Activated CD4-positive, alpha-beta memory T cell treated with anti-CD3 and anti-CD28 coated beads, Interleukin-2, amount 10 ng/mL, durations not matched to agents 7 days and 5 days (primary cell): ENCODE results near the gene ROCK2. TPM values are rescaled to one million over a fixed set of nuclear protein-coding genes. Genes with fewer than 3 reads are reported as not detected.
"Not testable (repeated sequence)": the region's sequence is repeated elsewhere in the genome, so short reads cannot be mapped to it uniquely, and the experiment has no call there.

Experiments
- CTCF ChIA-PET: fragments of 350-600 bp; sonication (Branson Sonifier 250); formaldehyde crosslinking; loops from one replicate; lab custom pipeline; 2021; ENCODE audit warnings: antibody characterized with exemption, inconsistent platforms; lab: Charles Lee
- POLR2A ChIA-PET: fragments of 350-600 bp; sonication (Branson Sonifier 250); formaldehyde crosslinking; loops from one replicate; lab custom pipeline; 2021; ENCODE audit warnings: antibody characterized with exemption; lab: Charles Lee
- DNase-seq: peaks from one replicate; pipeline ENCODE4 v3.0.0-alpha.2; 2020
- H3K27ac Mint-ChIP-seq: one replicate; pipeline ENCODE4 v1.8.0; 2021; ENCODE audit warnings: mild to moderate bottlenecking, mixed read lengths
- H3K27me3 Mint-ChIP-seq: one replicate; pipeline ENCODE4 v1.8.0; 2021; ENCODE audit warnings: mixed read lengths
- H3K36me3 Mint-ChIP-seq: one replicate; pipeline ENCODE4 v1.8.0; 2021; ENCODE audit warnings: low read depth, mixed read lengths
- H3K4me1 Mint-ChIP-seq: one replicate; pipeline ENCODE4 v1.8.0; 2021; ENCODE audit warnings: mixed read lengths
- H3K4me3 Mint-ChIP-seq: one replicate; pipeline ENCODE4 v1.8.0; 2021; ENCODE audit warnings: mild to moderate bottlenecking, mixed read lengths
- H3K9me3 Mint-ChIP-seq: one replicate; pipeline ENCODE4 v1.8.0; 2021; ENCODE audit warnings: mixed read lengths
- total RNA-seq, 2 experiments: library from RNA; stranded (reverse); gene quantifications; one replicate each; pipeline ENCODE4 v1.2.3, GENCODE V29; 2021

Gene ROCK2
- total RNA-seq, 2 experiments from 2014 or later = 21.3 to 22.6 TPM

GRCh38 chr2:11260979-11261378 lies 83.5 kb downstream of the ROCK2 start:
- Mint-ChIP-seq H3K36me3 (peaks cover 12% of the 10 kb centered on the region), H3K27me3 (no peaks in the 10 kb centered on the region), H3K27ac (no peak overlapping the region), H3K9me3 (no peaks in the 10 kb centered on the region), H3K4me3 (no peak overlapping the region), H3K4me1 (no peaks in the 10 kb centered on the region)
- ChIA-PET POLR2A (no interaction called here), CTCF (no interaction called here)
- DNase-seq = no peak

GRCh38 chr2:11257964-11258363 lies 86.5 kb downstream of the ROCK2 start:
- DNase-seq = no peak
- Mint-ChIP-seq H3K4me1 (no peaks in the 10 kb centered on the region), H3K36me3 (peaks cover 6% of the 10 kb centered on the region), H3K9me3 (peaks cover 3% of the 10 kb centered on the region), H3K4me3 (no peak overlapping the region), H3K27me3 (no peaks in the 10 kb centered on the region), H3K27ac (no peak overlapping the region)
- ChIA-PET POLR2A (no interaction called here), CTCF (no interaction called here)

DNA sequence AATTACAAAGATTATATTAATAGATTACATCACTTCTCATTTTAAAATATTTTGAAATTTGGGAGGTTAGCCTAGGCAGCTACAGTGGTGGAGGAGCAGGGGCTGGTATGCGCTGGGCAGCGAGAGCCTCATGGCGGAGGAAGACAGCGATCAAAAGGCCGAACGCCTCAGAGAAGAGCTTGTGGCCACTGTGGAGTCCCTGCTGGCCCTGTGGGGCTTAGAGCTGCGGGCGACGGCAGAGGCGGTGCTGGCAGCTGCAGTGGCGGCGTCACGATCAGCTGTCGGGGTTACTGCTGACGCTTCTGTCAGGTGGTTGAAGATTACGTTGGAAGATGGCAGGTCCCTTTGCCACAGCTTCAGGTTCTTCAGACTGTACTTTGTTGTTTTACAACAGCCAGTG lies 87.4 kb downstream of the ROCK2 start:
- ChIA-PET CTCF (no interaction called here), POLR2A (no interaction called here)
- Mint-ChIP-seq H3K4me3 (no peak overlapping the region), H3K36me3 (peaks cover 9% of the 10 kb centered on the region), H3K27ac (no peak overlapping the region), H3K9me3 (peaks cover 4% of the 10 kb centered on the region), H3K4me1 (no peaks in the 10 kb centered on the region), H3K27me3 (no peaks in the 10 kb centered on the region)
- DNase-seq = no peak

DNA sequence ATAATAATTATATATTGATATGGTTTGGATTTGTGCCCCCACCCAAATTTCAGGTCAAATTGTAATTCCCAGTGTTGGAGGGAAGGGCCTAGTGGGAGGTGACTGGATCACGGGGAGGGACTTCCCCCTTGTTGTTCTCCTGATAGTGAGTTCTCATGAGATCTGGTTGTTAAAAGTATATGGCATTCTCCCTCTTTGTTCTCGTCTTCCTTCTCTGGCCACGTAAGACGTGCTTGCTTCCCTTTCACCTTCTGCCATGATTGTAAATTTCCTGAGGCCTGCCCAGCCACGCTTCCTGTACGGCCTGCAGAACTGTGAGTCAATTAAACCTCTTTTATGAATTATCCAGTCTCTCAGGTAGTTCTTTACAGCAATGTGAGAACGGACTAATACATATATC lies 88.3 kb downstream of the ROCK2 start:
- no peak overlapping the region for H3K27ac Mint-ChIP-seq
- H3K4me1 Mint-ChIP-seq = no peaks in the 10 kb centered on the region
- no peak overlapping the region for H3K4me3 Mint-ChIP-seq
- peaks cover 9% of the 10 kb centered on the region for H3K36me3 Mint-ChIP-seq
- H3K27me3 Mint-ChIP-seq = no peaks in the 10 kb centered on the region
- ChIA-PET POLR2A (no interaction called here), CTCF (no interaction called here)
- DNase-seq = no peak
- peaks cover 4% of the 10 kb centered on the region for H3K9me3 Mint-ChIP-seq

DNA sequence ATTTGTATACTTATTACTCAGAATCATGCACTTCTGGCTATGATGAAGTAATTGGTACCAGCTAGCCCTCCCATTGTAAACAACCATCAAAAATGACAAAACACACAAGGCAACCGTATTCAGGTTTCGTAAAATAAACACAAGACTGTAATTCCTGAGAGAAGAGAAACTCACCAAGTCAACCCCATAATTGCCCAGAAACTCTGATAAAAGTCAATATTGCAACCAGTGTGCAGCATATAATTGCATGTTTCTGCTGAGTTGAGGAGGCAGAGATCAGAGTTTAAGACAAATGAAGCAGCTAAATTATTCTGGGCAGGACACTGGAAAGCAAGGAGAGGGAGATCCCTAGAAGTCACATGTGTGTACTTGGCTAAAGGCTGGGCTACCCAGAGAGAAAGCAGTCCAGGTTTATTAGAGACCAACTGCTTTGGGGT lies 90.3 kb downstream of the ROCK2 start:
- no peak overlapping the region for H3K4me3 Mint-ChIP-seq
- H3K27me3 Mint-ChIP-seq = no peaks in the 10 kb centered on the region
- H3K36me3 Mint-ChIP-seq = peaks cover 9% of the 10 kb centered on the region
- ChIA-PET POLR2A (no interaction called here), CTCF (no interaction called here)
- no peak for DNase-seq
- H3K27ac Mint-ChIP-seq = no peak overlapping the region
- H3K9me3 Mint-ChIP-seq = peaks cover 4% of the 10 kb centered on the region
- no peaks in the 10 kb centered on the region for H3K4me1 Mint-ChIP-seq

DNA sequence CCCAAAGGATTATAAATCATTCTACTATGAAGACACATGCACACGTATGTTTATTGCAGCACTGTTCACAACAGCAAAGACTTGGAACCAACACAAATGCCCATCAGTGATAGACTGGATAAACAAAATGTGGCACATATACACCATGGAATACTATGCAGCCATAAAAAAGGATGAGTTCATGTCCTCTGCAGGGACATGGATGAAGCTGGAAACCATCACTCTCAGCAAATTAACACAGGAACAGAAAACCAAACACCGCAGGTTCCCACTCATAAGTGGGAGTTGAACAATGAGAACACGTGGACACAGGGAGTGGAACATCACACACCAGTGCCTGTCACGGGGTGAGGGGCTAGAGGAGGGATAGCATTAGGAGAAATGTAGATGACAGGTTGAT lies 92.0 kb downstream of the ROCK2 start:
- H3K4me1 Mint-ChIP-seq, POLR2A ChIA-PET, DNase-seq, H3K9me3 Mint-ChIP-seq, H3K27ac Mint-ChIP-seq, H3K27me3 Mint-ChIP-seq, H3K4me3 Mint-ChIP-seq, H3K36me3 Mint-ChIP-seq, CTCF ChIA-PET: not testable (repeated sequence)

DNA sequence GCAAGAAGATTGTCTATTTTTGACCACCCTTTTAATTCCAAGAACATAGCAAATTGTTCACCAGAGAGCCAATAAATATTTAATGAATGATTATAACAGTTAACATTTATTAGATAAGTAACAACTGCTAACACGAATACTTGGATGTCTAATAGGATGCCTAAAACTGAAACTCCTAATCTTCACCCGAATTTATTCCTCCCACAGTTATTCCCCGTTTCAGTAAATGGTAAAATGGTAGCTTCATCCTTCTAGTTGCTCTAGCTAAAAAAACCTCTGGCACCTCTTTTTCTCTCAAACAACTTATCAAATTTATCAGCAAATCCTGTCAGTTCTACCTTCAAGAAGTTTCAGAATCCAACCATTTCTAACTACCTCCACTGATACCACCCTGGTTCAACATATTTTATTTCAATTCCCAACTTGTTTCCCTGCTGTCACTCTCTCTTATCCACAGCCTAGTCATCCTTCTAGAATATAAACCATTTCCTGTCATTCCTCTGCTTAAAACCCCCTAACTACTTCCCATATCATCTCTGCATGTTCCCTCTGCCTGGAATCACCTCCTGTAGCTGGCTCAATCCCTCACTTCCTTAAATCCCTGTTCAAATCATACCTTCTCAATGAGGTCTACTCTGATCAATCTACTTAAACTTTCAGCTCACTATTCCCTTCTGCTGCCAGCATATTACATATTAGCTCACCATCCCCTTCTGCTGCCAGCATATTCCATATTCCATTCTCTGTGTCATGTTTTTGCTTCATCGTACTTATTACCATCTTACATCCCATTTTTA lies 93.8 kb downstream of the ROCK2 start:
- ChIA-PET CTCF (interaction anchor here (1.5 kb wide), 1 partner anchor 10 kb away, joined by 3 read pairs; no protein-coding TSS in a partner anchor), POLR2A (no interaction called here)
- H3K27ac Mint-ChIP-seq = no peak overlapping the region
- no peaks in the 10 kb centered on the region for H3K4me1 Mint-ChIP-seq
- H3K36me3 Mint-ChIP-seq = peaks cover 11% of the 10 kb centered on the region
- H3K27me3 Mint-ChIP-seq = no peaks in the 10 kb centered on the region
- DNase-seq = no peak
- no peak overlapping the region for H3K4me3 Mint-ChIP-seq
- H3K9me3 Mint-ChIP-seq = peaks cover 4% of the 10 kb centered on the region

DNA sequence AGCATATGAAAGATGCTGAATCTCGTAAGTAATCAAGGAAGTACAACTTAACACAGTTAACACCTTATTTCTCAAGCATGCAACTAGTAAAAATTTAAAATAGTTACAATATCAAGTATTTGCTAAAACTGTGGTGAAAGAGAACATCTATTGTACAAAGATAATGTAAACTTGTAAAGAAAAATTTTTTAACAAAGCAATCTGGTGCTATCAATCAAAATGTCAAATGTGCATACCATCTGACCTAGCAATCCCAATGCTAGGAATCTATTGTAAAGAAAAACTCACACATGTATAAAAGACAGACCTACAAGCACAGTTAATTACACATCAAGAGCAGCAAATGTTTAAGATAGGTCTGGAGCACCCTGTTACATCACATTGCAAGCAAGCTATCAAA lies 99.1 kb downstream of the ROCK2 start:
- ChIA-PET CTCF (no interaction called here), POLR2A (no interaction called here)

GRCh38 chr2:11244091-11244826 lies 100.2 kb downstream of the ROCK2 start:
- DNase-seq = no peak
- no peak overlapping the region for H3K4me3 Mint-ChIP-seq
- H3K27me3 Mint-ChIP-seq = no peaks in the 10 kb centered on the region
- H3K9me3 Mint-ChIP-seq = no peaks in the 10 kb centered on the region
- no peaks in the 10 kb centered on the region for H3K4me1 Mint-ChIP-seq
- CTCF ChIA-PET = no interaction called here
- H3K27ac Mint-ChIP-seq = no peak overlapping the region
- POLR2A ChIA-PET = no interaction called here
- H3K36me3 Mint-ChIP-seq = peaks cover 9% of the 10 kb centered on the region

More for the DNA sequence above, 99.1 kb downstream of the ROCK2 start:
- no peaks in the 10 kb centered on the region for H3K9me3 Mint-ChIP-seq
- no peaks in the 10 kb centered on the region for H3K4me1 Mint-ChIP-seq
- no peak overlapping the region for H3K4me3 Mint-ChIP-seq
- H3K36me3 Mint-ChIP-seq = peaks cover 9% of the 10 kb centered on the region
- no peak for DNase-seq
- no peaks in the 10 kb centered on the region for H3K27me3 Mint-ChIP-seq
- H3K27ac Mint-ChIP-seq = no peak overlapping the region

DNA sequence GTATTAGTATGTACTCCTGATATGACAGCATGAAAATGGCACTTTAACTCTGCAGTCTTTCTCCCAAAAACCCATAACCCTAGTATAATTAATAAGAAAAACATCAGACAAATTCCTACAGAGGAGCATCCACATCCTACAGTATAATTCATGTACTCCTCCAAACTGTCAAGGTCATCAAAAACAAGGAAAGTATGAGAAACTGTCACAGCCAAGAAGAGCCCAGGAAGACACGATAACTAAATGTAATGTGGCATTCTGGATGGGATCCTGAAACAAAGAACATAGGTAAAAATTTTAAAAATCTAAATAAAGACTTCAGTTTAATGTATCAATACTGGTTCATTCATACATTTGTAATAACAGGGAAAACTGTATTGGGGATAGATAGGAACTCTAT lies 100.9 kb downstream of the ROCK2 start:
- DNase-seq = no peak
- Mint-ChIP-seq H3K9me3 (no peaks in the 10 kb centered on the region), H3K27ac (no peak overlapping the region), H3K4me1 (no peaks in the 10 kb centered on the region), H3K4me3 (no peak overlapping the region), H3K27me3 (no peaks in the 10 kb centered on the region), H3K36me3 (peaks cover 9% of the 10 kb centered on the region)
- POLR2A ChIA-PET = no interaction called here
- CTCF ChIA-PET = no interaction called here

GRCh38 chr2:11242542-11243174 lies 101.8 kb downstream of the ROCK2 start:
- Mint-ChIP-seq H3K36me3 (peaks cover 11% of the 10 kb centered on the region), H3K4me1 (no peaks in the 10 kb centered on the region), H3K27me3 (no peaks in the 10 kb centered on the region), H3K9me3 (no peaks in the 10 kb centered on the region), H3K27ac (no peak overlapping the region), H3K4me3 (no peak overlapping the region)
- ChIA-PET POLR2A (no interaction called here), CTCF (no interaction called here)
- no peak for DNase-seq

DNA sequence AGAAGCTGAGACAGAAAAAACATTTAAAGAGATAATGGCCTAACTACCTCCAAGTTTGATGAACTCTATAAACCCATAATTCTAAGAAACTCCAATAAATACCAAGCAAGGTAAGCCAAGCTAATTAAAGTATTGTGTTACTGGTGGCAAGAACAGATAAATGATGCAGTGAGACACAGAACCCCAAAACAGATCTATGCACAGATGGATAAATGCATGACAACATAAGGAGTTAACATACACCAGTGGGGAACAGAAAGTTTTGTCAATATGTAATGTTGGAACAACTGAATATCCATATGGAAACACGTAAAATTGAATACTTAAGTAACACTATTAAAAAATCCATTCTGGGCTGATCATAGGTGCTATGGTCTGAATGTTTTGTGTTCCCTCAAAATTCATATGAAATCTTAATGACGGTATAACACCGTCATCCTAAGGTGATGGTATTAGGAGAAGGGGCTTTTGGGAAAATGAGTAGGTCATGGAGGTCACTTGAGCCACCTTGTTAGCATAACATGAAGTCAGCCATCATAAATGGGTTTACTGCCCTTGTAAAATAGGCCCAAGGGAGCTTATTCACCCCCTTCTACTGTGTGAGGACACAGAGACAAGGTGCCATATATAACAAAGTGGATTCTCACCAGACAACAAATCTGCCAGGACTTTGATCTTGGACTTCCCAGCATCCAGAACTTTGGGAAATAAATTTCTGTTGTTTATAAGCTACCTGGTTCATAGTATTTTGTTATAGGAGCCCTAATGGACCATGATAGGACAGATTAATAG lies 102.8 kb downstream of the ROCK2 start:
- no peak overlapping the region for H3K4me3 Mint-ChIP-seq
- no peaks in the 10 kb centered on the region for H3K27me3 Mint-ChIP-seq
- peaks cover 3% of the 10 kb centered on the region for H3K4me1 Mint-ChIP-seq
- CTCF ChIA-PET = no interaction called here
- no peak for DNase-seq
- peaks cover 6% of the 10 kb centered on the region for H3K36me3 Mint-ChIP-seq
- no peaks in the 10 kb centered on the region for H3K9me3 Mint-ChIP-seq
- no peak overlapping the region for H3K27ac Mint-ChIP-seq
- POLR2A ChIA-PET = no interaction called here
